D721Med (cell line): ENCODE measurements around the gene LYL1.

ENCODE experiments used
- DNase-seq: peaks from one replicate; pipeline ENCODE4 v3.0.0; 2011; ENCODE audit warnings: low spot score; ENCODE audit not compliant: insufficient read length
- FAIRE-seq: peaks from 2 replicates; lab custom pipeline; 2011; peaks lifted over from hg19 to GRCh38; lab: Jason Lieb, UNC
- TF ChIP-seq, protein P1 (sequence below): IDR thresholded peaks from 2 replicates; pipeline ENCODE4 v1.5.1; 2012; ENCODE audit warnings: mild to moderate bottlenecking, control low read depth; ENCODE audit not compliant: insufficient read depth; ENCODE audit errors: missing control alignments

LYL1 gene

DNA sequence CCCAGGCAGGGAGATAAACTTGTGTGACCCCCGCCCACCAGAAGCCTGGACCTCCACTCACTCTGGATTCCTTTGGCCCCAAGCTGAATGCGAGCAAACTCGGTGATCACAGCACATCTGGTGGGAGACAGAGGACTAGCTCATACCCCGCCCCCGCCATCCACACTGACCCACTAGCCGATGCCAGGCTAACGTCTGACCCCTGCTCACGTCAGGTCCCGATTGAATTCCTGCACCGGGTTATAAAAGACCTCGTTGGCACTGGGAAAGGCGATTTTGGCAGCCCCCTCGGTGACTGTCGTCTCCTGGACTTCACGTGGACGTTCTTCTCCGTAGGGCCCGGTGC is 13.3 kb upstream of the LYL1 start:
- no peak for FAIRE-seq
- TF ChIP-seq, protein P1, sequence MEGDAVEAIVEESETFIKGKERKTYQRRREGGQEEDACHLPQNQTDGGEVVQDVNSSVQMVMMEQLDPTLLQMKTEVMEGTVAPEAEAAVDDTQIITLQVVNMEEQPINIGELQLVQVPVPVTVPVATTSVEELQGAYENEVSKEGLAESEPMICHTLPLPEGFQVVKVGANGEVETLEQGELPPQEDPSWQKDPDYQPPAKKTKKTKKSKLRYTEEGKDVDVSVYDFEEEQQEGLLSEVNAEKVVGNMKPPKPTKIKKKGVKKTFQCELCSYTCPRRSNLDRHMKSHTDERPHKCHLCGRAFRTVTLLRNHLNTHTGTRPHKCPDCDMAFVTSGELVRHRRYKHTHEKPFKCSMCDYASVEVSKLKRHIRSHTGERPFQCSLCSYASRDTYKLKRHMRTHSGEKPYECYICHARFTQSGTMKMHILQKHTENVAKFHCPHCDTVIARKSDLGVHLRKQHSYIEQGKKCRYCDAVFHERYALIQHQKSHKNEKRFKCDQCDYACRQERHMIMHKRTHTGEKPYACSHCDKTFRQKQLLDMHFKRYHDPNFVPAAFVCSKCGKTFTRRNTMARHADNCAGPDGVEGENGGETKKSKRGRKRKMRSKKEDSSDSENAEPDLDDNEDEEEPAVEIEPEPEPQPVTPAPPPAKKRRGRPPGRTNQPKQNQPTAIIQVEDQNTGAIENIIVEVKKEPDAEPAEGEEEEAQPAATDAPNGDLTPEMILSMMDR, result no peak

DNA sequence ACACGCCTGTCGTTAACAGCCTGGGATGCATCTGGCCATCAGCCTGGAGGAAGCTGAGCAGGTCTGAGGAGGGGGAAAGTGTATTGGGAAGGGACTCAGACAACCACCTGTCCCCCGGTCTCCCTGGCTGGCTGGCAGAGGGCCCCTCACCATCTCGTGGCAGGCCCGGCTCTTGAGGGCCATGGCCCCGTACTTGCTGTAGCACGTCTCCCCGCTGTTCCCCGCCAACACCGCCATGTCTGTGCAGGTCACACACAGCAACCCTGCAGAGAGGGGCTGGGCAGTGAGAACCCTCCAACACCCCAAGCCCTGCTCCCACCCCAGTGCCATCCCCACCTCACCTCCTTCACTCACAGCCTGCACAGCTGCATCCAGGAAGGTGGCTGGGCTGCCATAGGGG is 9.9 kb upstream of the LYL1 start:
- no peak for FAIRE-seq
- TF ChIP-seq, protein P1, result no peak

More for the DNA sequence above, 13.3 kb upstream of the LYL1 start:
- no peak for DNase-seq

DNA sequence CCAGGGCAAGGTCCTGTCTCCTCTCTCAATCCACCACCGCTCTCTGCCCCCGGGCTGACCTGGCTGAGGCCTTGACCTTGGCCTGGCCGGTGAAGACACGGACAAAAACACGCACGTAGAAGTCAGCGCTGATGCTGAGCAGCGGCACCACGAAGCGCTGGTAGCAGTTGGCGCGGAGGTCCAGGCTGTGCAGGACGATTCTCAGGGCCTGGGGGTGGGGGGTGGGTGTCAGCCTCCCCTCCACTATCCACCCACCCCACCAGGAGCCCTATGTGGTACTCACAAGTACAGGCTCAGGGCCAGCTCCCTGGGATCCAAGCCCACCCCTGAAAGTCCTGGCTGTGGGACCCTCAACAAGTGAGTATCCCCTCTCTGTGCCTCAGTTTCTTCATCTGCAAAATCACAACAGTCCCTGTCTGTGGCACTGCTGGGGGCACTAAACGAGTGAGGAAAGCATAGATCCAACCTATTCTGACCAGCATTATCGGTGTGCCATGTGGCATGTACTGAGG is 7.5 kb upstream of the LYL1 start:
- FAIRE-seq (no peak), DNase-seq (no peak)
- TF ChIP-seq, protein P1, result no peak

More for the DNA sequence above, 9.9 kb upstream of the LYL1 start:
- DNase-seq, result no peak

DNA sequence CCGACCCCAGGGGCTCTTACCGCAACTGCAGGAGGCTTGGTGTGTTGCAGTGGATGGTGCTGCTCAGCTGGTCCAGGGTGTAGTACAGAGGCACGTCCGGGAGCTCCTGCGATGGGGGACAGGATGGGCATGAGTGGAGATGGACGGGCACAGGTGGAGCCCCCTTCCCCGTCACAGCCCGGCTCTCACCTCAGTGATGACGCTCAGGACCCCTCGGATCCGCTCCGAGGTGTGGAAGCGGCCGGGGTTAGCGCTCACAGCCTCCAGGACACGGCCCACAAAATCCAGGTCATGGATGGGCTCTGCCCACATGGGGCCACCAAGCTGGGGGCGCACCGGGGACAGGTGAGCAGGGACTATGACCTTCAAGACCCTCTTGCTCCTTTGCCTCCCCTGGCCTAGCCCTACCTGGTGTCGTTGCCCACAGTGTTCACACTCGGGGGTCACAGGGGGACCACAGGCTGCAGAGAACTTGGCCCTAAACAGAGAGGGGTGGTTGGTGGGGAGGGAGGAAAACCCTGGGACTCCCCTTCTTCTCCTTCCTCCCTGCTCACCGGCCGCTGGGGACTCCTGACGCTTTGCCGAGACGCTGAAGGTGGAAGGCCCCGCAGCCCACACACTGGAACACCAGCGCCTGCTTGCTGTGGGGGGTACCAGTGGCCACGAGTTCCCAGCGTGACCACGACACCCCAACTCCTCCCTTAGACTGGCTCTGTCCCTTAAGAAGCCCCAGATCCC is 6.9 kb upstream of the LYL1 start:
- TF ChIP-seq, protein P1, result no peak
- FAIRE-seq (no peak), DNase-seq (no peak)

DNA sequence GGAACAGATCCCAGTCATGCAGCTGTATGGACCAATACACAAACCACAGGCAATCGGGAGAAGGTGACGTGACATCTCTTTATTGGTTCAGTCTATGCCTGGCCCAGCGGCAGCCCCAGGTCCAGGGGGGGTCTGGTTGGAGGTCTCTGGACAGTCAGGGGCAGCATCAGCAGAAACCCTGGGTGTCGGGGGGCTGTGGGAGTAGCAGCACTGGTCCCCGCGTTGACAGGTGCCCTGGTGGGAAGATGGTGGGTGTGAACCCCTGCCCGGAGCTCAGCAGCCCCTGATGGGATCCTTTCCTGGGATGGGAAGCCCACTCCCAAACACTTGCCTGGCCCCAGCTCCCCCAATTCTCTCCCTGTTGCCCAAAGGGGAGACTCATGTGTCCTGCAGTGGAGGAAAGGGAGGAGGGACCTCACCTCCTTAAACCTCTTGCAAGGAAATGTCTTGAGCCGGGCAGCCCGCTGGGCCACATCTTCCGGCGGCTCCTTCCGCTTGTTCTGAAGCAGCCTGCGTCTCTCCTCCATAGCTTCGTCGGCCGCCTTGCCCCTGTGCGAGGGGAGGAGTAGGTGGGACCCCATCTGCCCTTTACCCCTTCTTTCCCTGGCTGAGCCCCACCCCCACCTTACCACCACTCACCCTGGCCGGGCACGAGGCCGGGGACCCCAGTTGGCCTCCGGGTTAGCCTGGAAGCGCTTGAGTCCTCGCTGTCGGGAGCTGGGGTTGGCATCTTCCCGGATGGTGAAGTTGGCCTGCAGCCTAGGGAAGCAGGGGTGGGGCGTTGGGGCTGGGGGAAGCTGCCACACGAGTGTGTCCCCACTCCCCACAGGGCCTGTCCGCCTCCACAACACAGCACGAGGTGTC is 2.4 kb upstream of the LYL1 start:
- DNase-seq (no peak), FAIRE-seq (no peak)
- TF ChIP-seq, protein P1, result no peak

DNA sequence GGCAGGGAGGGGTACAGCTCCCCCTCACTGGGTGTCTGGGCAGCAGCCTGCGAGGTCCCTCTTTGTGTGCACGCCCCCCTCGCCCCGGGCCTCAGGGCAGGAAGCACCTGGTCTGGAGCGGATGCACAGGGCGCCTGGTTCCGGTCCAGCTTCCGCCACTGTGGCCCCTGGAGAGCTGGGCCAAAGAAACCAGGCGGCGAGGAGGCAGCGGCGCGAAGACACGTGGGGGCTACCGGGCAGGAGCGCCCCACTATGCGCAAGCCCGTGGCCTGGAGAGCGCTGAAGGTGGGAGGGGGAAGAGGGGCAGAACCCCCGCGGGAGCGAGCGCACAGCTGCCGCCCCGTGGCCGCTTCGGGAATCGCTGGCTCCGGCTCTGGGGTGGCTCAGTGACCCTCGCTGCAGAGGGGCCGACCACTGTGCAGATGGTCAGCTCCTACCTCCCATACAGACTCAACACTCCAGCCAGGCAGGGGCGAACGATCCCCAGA is 1.7 kb upstream of the LYL1 start:
- peak; percentile 72 for DNase-seq
- FAIRE-seq, result no peak
- TF ChIP-seq, protein P1, result peak; percentile 37
